ENCODE results near the gene PCCA.

The PCCA gene

GRCh38 chr13:100533588-100534041 is 444.7 kb downstream of the PCCA start:
- DNase-seq: no peak

GRCh38 chr13:100534147-100534843 is 445.4 kb downstream of the PCCA start:
- DNase-seq: no peak

- DNase-seq: no peak
Measured at GRCh38 chr13:100534911-100535310, 446.0 kb downstream of the PCCA start.

DNA sequence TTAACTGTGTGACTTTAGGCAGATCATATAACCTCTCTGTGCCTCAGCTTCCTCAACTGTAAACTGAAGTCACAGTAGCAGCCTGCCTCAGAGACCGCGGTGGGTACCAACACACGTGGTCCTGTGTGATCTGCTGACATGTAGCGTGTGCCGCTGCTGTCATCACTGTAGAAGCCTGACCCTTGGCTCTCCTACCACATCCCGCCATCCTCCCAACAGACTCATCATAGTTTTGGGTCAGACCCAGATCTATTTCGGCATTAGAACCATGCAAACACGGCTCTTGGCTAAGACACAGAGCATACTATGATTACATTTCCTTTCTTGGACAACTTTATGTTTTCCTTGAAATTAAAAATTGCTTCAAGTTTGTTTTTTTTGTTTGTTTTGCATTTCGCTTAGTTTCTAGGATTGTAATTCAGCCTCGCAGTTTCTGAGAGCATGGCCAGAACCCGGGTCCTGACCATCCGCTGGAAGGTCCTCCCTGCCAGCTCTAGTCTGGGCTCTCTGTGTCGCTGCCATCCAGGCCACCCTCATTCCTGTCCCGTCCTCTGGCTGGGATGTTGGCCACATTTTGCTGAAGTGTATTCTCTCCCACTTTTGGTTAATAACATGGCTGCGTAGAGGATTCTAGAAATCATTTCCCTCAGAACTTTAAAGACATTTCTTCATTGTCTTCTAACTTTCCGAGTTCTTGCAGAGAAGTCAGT is 446.7 kb downstream of the PCCA start:
- DNase-seq: no peak

GRCh38 chr13:100536643-100537180 is 447.8 kb downstream of the PCCA start:
- no peak for DNase-seq

- no peak for DNase-seq
Measured at GRCh38 chr13:100537486-100537885, 448.6 kb downstream of the PCCA start.

DNA sequence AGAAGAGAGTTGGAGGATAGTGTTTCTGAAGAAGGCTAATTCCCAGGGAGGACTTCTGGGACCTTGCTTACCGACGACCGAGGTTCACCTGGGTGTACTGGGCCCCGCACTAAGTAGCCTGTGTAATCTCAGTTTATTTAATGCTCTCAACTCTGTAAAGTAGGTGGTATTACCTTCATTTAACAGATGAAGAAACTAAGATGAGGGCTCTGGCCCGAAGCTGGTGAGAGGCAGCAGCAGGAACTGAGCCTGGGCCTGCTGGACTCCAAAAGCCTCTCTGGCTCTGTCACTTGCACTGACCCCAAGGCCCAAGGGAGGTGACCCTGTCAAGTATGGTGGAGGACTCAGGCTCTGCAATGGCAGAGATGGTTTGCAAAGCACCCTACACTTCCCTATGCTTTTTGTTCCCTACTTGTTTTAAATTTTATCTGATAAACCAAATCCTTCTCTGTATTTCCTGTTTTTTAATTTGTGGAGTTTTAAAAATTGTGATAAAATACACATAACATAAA is 449.1 kb downstream of the PCCA start:
- DNase-seq: no peak

GRCh38 chr13:100540621-100541020 is 451.7 kb downstream of the PCCA start:
- DNase-seq: no peak

DNA sequence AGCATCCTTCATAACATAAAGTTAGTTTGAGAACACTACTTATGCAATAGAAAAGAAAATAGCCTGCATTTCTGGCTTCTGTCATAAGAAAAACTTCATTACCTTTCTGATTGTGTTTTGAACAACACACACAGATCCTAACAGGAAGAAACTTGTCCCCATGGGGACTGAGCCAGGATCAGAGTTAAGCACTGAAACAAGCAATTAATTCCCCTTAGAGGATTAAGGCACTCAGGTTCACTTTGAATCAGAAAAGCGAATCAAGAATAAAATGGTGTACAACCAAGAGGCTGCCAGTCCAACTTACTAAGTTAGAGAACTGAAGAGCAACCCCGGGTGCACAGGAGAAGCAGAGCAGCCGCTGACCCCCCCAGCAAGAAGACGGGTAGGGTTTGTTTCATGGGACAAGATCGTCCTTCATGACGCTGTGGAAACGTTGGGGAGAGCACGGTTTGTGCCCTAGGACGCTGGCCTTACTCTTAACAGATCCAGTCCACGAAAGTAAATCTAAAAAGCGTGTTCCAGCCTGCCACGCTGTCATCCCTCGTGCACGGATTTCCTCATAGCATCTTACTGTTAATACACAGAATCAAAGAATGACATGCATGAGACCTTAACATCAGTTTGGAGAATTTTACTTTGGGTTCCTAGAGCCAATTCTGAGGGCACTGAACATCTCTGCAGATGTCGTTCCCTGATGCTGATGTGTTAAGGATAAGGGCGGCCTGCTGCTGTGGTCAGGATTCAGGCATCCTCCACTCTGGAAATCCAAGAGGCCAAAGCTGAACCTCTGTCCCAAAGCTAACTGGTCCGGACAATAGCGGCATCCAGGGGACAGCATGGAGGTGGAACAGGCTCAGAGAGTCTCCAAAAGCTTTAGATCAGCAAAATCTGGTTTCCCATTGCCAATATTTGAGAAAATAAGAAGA is 453.3 kb downstream of the PCCA start:
- DNase-seq: no peak

GRCh38 chr13:100542826-100543156 is 453.9 kb downstream of the PCCA start:
- no peak for DNase-seq

- no peak for DNase-seq
Measured at GRCh38 chr13:100543872-100544602, 455.1 kb downstream of the PCCA start.

- DNase-seq: no peak
Measured at GRCh38 chr13:100544866-100545683, 456.2 kb downstream of the PCCA start.

DNA sequence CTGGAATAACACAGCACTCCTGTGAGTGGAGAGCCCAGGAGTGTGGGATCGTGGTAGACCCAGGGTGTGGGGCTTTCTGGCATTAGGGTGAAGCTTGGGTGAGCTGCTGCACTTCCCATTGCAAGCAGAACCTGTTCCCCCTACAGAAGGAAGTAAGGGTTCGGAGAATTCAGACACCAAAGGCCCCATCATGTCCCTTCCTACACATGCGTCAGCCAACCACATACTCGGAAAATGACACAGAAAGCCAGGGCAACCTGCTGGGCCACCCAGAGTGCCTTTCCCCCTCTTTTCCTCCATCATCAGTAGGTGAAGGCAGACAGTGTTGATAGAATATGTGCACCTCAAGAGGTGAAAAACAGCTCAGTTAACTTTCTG is 456.8 kb downstream of the PCCA start:
- no peak for DNase-seq

DNA sequence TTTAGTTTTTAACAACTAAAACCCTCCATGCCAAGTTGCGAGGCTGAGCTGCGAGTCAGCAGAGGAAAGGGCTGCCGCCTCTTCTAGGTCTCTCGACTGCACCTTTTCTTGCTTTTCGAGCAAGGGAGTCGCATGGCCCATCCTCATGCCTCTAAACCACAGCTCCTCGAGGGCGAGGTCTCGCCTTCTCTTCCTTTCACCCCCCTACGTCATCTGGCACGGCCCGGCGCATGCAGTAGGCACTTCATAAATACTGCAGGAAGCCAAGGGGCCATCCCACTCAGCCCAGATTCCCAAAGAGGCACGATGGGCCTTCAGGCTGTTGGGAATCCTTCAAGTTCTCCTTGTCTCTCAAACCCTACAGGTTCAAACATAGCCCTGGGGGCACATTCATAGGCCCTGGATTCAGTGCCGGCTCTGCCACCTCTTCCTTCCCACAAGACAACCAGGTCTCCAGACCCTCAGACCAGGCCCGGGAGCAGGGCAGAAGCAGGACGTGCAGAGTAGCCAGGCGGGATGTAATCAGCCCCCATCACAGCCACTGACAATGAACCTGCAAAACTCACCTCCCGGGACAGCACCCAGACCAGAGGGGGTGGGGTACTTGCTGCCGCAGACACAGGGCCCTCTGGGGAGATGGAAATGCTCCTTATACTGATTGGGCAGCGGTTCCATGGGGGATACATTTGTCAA is 458.0 kb downstream of the PCCA start:
- no peak for DNase-seq

DNA sequence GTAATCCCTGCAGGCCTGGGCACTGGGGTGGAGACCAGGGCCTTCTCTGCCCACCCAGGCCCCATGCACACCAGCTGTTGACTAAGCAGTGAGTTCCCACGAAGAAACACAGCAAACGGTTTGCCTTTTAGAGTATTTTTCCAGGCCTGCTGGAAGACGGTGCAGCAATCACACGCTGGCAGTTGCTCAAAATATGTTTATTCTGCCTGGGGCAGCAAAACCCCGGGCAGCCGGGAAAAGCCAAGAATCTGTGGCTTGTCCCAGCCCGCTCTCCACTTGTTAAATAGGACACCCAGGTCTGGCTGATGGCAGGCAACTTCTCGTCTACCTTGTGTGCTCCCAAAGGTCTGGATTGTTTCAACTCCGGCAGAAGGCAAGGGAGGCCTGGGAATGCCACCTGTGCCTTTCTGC is 458.9 kb downstream of the PCCA start:
- no peak for DNase-seq

GRCh38 chr13:100549316-100549715 is 460.4 kb downstream of the PCCA start:
- no peak for DNase-seq

- no peak for DNase-seq
Measured at GRCh38 chr13:100552755-100553154, 463.9 kb downstream of the PCCA start.

DNA sequence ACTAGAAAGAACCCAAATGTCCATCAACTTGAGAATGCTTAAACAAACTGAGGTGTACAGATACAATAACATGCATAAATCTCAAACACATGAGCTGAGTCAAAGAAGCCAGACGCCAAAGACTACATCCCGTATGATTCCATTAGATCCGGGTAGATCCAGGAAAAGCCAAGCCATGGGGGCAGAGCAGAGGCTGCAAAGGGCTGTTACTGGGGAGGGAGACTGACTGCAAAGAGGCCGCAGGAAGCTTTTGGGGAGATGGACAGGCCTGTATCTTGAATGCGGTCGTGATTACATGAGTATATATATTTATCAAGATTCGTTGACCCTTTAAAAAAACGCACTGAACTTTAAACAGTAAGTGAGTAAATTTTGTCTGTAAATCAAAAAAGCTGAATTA is 471.0 kb downstream of the PCCA start:
- DNase-seq: no peak

- DNase-seq: no peak
Measured at GRCh38 chr13:100560498-100561157, 471.7 kb downstream of the PCCA start.

DNA sequence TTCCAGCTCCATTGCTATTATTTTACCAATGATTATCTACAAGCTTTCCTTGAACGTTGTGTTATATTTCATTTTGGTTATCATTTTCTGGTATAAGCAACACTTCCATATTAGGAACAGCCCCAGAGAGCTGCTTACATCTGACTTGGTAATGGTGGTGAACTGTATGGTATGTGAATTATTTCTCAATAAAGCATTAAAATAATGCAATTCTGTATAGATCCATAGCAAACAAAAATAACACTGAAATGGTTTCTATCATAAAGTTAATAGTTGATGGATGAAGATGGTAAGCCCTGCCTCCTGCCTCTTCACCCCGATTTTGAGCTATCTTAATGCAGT is 472.2 kb downstream of the PCCA start:
- no peak for DNase-seq
